Tibial nerve (tissue), 4 donors: ENCODE data around the gene GPR151.

Source experiments
- EP300 ChIP-seq, 2 donors: sonication (generic); formaldehyde crosslinking; IDR thresholded peaks; one replicate each; pipeline ENCODE4 v1.6.1; 2017; ENCODE audit warnings: antibody characterized with exemption in 2 of 2, mild to moderate bottlenecking in 1 of 2
- POLR2A ChIP-seq, 2 donors: fragments of 450-650 bp; IDR thresholded peaks; one replicate each; pipeline ENCODE4 v1.6.1; 2017; ENCODE audit warnings: antibody characterized with exemption in 2 of 2, mild to moderate bottlenecking in 2 of 2, moderate library complexity in 2 of 2
- TF ChIP-seq, protein P1 (sequence below), 5 experiments: fragments of 200-600 bp in 3 of 5; fragments of 450-650 bp in 2 of 5; sonication (generic) in 3 of 5; IDR thresholded peaks; one replicate each; pipeline ENCODE4 v1.5.1; 2016 to 2019; ENCODE audit warnings: antibody characterized with exemption in 5 of 5, mild to moderate bottlenecking in 3 of 5, moderate library complexity in 2 of 5

DNA sequence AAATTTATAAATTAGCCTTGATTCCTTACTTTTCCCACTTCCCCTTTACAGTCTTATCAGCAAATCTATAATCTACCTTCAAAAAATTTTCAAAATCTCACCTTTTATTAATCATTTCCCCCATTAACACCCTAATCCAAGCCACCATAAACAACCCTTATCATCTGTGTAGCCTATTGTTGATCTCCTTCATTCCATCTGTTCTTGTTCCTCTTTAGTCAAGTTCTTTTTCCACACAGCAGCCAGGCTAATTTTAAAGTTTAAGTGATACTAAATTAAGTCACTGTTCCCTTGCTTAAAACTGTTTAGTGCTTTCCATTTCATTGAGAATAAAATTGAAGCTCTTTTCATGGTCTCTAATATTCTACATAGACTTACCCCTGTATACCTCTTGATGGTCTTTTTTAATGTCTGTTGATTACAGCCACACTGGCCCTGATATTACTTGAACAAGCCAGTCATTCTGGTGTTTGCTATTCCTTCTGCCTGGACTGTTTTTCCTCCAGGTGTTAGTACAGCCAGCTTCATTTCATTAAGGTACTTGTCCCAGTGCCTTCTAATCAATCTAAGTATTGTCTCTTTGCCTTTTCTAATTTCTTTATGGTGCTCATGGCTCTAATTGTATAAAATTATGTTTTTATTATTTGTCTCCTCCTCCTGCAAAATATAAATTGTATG lies 31.1 kb downstream of the GPR151 start:
- TF ChIP-seq, protein P1, sequence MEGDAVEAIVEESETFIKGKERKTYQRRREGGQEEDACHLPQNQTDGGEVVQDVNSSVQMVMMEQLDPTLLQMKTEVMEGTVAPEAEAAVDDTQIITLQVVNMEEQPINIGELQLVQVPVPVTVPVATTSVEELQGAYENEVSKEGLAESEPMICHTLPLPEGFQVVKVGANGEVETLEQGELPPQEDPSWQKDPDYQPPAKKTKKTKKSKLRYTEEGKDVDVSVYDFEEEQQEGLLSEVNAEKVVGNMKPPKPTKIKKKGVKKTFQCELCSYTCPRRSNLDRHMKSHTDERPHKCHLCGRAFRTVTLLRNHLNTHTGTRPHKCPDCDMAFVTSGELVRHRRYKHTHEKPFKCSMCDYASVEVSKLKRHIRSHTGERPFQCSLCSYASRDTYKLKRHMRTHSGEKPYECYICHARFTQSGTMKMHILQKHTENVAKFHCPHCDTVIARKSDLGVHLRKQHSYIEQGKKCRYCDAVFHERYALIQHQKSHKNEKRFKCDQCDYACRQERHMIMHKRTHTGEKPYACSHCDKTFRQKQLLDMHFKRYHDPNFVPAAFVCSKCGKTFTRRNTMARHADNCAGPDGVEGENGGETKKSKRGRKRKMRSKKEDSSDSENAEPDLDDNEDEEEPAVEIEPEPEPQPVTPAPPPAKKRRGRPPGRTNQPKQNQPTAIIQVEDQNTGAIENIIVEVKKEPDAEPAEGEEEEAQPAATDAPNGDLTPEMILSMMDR (IDR thresholded peaks at IDR 0.05) = no peak
- TF ChIP-seq EP300 (IDR thresholded peaks at IDR 0.05) (no peak), POLR2A (IDR thresholded peaks at IDR 0.05) (no peak)
